BE2C (cell line): Measurements from ENCODE around the gene TP73.

Source experiments
- DNase-seq: peaks from one replicate; pipeline ENCODE4 v3.0.0-alpha.2; 2020
- H3K27me3 ChIP-seq: fragments of 250-450 bp; sonication (Bioruptor Pico); 2 replicates; pipeline ENCODE4 v1.5.1; 2020; ENCODE audit warnings: mild to moderate bottlenecking
- H3K36me3 ChIP-seq: fragments of 250-450 bp; sonication (Bioruptor Pico); 2 replicates; pipeline ENCODE4 v1.5.1; 2020; ENCODE audit warnings: mild to moderate bottlenecking
- H3K4me1 ChIP-seq: fragments of 250-450 bp; sonication (Bioruptor Pico); 2 replicates; pipeline ENCODE4 v1.5.1; 2020
- H3K4me3 ChIP-seq: 2 replicates; pipeline ENCODE4 v1.5.1; 2011; ENCODE audit warnings: low read depth, low read length
- H3K9me3 ChIP-seq: fragments of 250-450 bp; sonication (Bioruptor Pico); 2 replicates; pipeline ENCODE4 v1.5.1; 2020
- CTCF ChIP-seq: IDR thresholded peaks from 2 replicates; pipeline ENCODE4 v1.5.1; 2012; ENCODE audit warnings: mild to moderate bottlenecking, low read depth, low read length

The TP73 gene

GRCh38 chr1:3675436-3675835 is 23.1 kb downstream of the TP73 start:
- DNase-seq, result no peak
- Histone ChIP-seq H3K4me3 (no peak overlapping the region), H3K4me1 (peaks cover 10% of the 10 kb centered on the region), H3K27me3 (no peaks in the 10 kb centered on the region), H3K9me3 (no peaks in the 10 kb centered on the region), H3K36me3 (no peaks in the 10 kb centered on the region)
- no peak for TF ChIP-seq CTCF

- Histone ChIP-seq H3K9me3 (no peaks in the 10 kb centered on the region), H3K4me3 (no peak overlapping the region), H3K27me3 (no peaks in the 10 kb centered on the region), H3K36me3 (no peaks in the 10 kb centered on the region), H3K4me1 (no peaks in the 10 kb centered on the region)
- DNase-seq, result no peak
- no peak for TF ChIP-seq CTCF
These were observed 24.5 kb downstream of the TP73 start for GRCh38 chr1:3676581-3677470.

GRCh38 chr1:3677484-3677883 is 25.2 kb downstream of the TP73 start:
- H3K9me3 ChIP-seq, result no peaks in the 10 kb centered on the region
- no peaks in the 10 kb centered on the region for H3K36me3 ChIP-seq
- H3K4me1 ChIP-seq, result no peaks in the 10 kb centered on the region
- DNase-seq, result no peak
- no peaks in the 10 kb centered on the region for H3K27me3 ChIP-seq
- H3K4me3 ChIP-seq, result no peak overlapping the region
- no peak for TF ChIP-seq CTCF

- no peaks in the 10 kb centered on the region for H3K27me3 ChIP-seq
- TF ChIP-seq CTCF, result no peak
These were observed 26.2 kb downstream of the TP73 start for GRCh38 chr1:3678361-3679097.

GRCh38 chr1:3679098-3679555 is 26.8 kb downstream of the TP73 start:
- no peaks in the 10 kb centered on the region for H3K4me1 ChIP-seq

More at GRCh38 chr1:3678361-3679097, 26.2 kb downstream of the TP73 start:
- H3K4me3 ChIP-seq, result no peak overlapping the region
- DNase-seq, result no peak
- H3K9me3 ChIP-seq, result no peaks in the 10 kb centered on the region
- no peaks in the 10 kb centered on the region for H3K4me1 ChIP-seq
- H3K36me3 ChIP-seq, result no peaks in the 10 kb centered on the region

More at GRCh38 chr1:3679098-3679555, 26.8 kb downstream of the TP73 start:
- H3K27me3 ChIP-seq, result no peaks in the 10 kb centered on the region
- DNase-seq, result no peak
- H3K36me3 ChIP-seq, result no peaks in the 10 kb centered on the region
- no peaks in the 10 kb centered on the region for H3K9me3 ChIP-seq
- TF ChIP-seq CTCF, result no peak
- no peak overlapping the region for H3K4me3 ChIP-seq
